WTC11 (cell line): ENCODE measurements around the gene DNM1.

Experiments
- ARID4B ChIP-seq: sonication (generic); formaldehyde crosslinking; IDR thresholded peaks from 2 replicates; pipeline ENCODE4 v1.8.0; 2023; ENCODE audit warnings: missing genetic modification reagents, mild to moderate bottlenecking, borderline replicate concordance
- CTCF ChIP-seq: fragments of 200-600 bp; IDR thresholded peaks from 2 replicates; pipeline ENCODE4 v1.8.0; 2022; ENCODE audit warnings: antibody characterized with exemption
- ETV6 ChIP-seq: sonication (generic); formaldehyde crosslinking; IDR thresholded peaks from 2 replicates; pipeline ENCODE4 v1.8.1; 2022; ENCODE audit warnings: mild to moderate bottlenecking, missing genetic modification reagents
- FOXK1 ChIP-seq: sonication (generic); formaldehyde crosslinking; IDR thresholded peaks from 2 replicates; pipeline ENCODE4 v1.8.0; 2022; ENCODE audit warnings: mild to moderate bottlenecking, moderate library complexity, missing genetic modification reagents
- JUN ChIP-seq: sonication (generic); formaldehyde crosslinking; IDR thresholded peaks from 2 replicates; pipeline ENCODE4 v1.8.0; 2023; ENCODE audit warnings: mild to moderate bottlenecking, missing genetic modification reagents
- NR2C2 ChIP-seq: sonication (generic); formaldehyde crosslinking; IDR thresholded peaks from 2 replicates; pipeline ENCODE4 v1.8.0; 2022; ENCODE audit warnings: mild to moderate bottlenecking, missing genetic modification reagents
- SP1 ChIP-seq: sonication (generic); formaldehyde crosslinking; conservative IDR thresholded peaks from 2 replicates; pipeline ENCODE4 v1.8.1; 2022; ENCODE audit warnings: missing genetic modification reagents
- TCF7 ChIP-seq: sonication (generic); formaldehyde crosslinking; IDR thresholded peaks from 2 replicates; pipeline ENCODE4 v1.8.0; 2022; ENCODE audit warnings: mild to moderate bottlenecking, low read depth, missing genetic modification reagents, moderate library complexity
- TEAD4 ChIP-seq: sonication (generic); formaldehyde crosslinking; IDR thresholded peaks from 2 replicates; pipeline ENCODE4 v1.8.0; 2022; ENCODE audit warnings: mild to moderate bottlenecking, missing genetic modification reagents
- ZNF121 ChIP-seq: sonication (generic); formaldehyde crosslinking; IDR thresholded peaks from 2 replicates; pipeline ENCODE4 v1.8.0; 2023; ENCODE audit warnings: missing genetic modification reagents
- TF ChIP-seq, protein P1 (sequence below): sonication (generic); formaldehyde crosslinking; conservative IDR thresholded peaks from 2 replicates; pipeline ENCODE4 v1.8.1; 2022; ENCODE audit warnings: mild to moderate bottlenecking, missing genetic modification reagents
- TF ChIP-seq, protein P2 (sequence below): sonication (generic); formaldehyde crosslinking; IDR thresholded peaks from 2 replicates; pipeline ENCODE4 v1.8.0; 2022; ENCODE audit warnings: mild to moderate bottlenecking, missing genetic modification reagents
- TF ChIP-seq, protein P3 (sequence below): sonication (generic); formaldehyde crosslinking; IDR thresholded peaks from 2 replicates; pipeline ENCODE4 v1.8.1; 2023; ENCODE audit warnings: mild to moderate bottlenecking, missing genetic modification reagents, moderate library complexity

GRCh38 chr9:128252317-128253139 is 49.3 kb downstream of the DNM1 start:
- no peak for TF ChIP-seq CTCF
- TF ChIP-seq TEAD4 (CRISPR knock-in tag), result no peak
- TF ChIP-seq, protein P1, sequence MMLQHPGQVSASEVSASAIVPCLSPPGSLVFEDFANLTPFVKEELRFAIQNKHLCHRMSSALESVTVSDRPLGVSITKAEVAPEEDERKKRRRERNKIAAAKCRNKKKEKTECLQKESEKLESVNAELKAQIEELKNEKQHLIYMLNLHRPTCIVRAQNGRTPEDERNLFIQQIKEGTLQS (CRISPR knock-in tag), result no peak
- TF ChIP-seq, protein P2, sequence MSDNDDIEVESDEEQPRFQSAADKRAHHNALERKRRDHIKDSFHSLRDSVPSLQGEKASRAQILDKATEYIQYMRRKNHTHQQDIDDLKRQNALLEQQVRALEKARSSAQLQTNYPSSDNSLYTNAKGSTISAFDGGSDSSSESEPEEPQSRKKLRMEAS (CRISPR knock-in tag), result no peak
- TF ChIP-seq, protein P3, sequence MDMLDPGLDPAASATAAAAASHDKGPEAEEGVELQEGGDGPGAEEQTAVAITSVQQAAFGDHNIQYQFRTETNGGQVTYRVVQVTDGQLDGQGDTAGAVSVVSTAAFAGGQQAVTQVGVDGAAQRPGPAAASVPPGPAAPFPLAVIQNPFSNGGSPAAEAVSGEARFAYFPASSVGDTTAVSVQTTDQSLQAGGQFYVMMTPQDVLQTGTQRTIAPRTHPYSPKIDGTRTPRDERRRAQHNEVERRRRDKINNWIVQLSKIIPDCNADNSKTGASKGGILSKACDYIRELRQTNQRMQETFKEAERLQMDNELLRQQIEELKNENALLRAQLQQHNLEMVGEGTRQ (CRISPR knock-in tag), result no peak
- no peak for TF ChIP-seq SP1 (CRISPR knock-in tag)
- no peak for TF ChIP-seq JUN
- TF ChIP-seq FOXK1, result no peak
- TF ChIP-seq TCF7 (CRISPR knock-in tag), result no peak
- TF ChIP-seq ARID4B, result no peak
- TF ChIP-seq NR2C2 (CRISPR knock-in tag), result no peak
- TF ChIP-seq ETV6 (CRISPR knock-in tag), result no peak
- TF ChIP-seq ZNF121 (CRISPR knock-in tag), result no peak
